ENCODE measurements around the gene TRIM42.

Gene TRIM42

GRCh38 chr3:140677764-140678163 is at the start of gene TRIM42:
Gene TRIM42 (plus strand): TSS chr3:140678064. CDS start chr3:140678230, 166 bp downstream.
- Mint-ChIP-seq H3K27me3 (no peaks in the 10 kb centered on the region), H3K4me1 (ENCODE audit: low read depth) (no peaks in the 10 kb centered on the region), H3K27ac (no peak within 1 kb of the TSS), H3K4me3 (no peak within 1 kb of the TSS), H3K36me3 (ENCODE audit: low read depth) (no peaks in the 10 kb centered on the region), H3K9me3 (peaks cover 2% of the 10 kb centered on the region)
- no peak for DNase-seq

DNA sequence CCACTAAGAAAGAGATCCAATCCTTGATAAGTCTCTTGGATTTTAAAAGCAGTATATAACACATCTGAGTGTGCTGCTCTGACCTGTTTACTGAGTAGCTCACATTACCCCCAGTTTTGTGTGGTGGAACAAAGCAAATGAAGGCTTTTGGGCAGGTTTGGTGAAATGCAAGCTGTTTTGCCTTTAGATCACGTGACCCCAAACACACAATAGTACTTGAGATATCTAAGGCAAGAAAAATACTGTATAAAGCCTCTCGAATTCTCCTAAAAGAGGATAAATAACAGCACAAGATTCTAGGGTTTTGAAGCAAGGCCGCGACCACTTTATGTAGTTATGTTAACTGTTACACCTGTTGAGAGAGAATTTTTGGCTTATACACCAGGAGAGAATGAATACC is 49.3 kb upstream of the TRIM42 start:
- Mint-ChIP-seq H3K4me1 (ENCODE audit: low read depth) (no peaks in the 10 kb centered on the region), H3K4me3 (no peak overlapping the region)

GRCh38 chr3:140629357-140630137 is 48.3 kb upstream of the TRIM42 start:
- Mint-ChIP-seq H3K9me3 (no peaks in the 10 kb centered on the region), H3K4me1 (ENCODE audit: low read depth) (no peaks in the 10 kb centered on the region), H3K36me3 (ENCODE audit: low read depth) (no peaks in the 10 kb centered on the region), H3K27ac (no peak overlapping the region), H3K4me3 (no peak overlapping the region), H3K27me3 (no peaks in the 10 kb centered on the region)
- DNase-seq, result no peak

More for the DNA sequence above, 49.3 kb upstream of the TRIM42 start:
- Mint-ChIP-seq H3K36me3 (ENCODE audit: low read depth) (no peaks in the 10 kb centered on the region), H3K9me3 (no peaks in the 10 kb centered on the region), H3K27ac (no peak overlapping the region), H3K27me3 (no peaks in the 10 kb centered on the region)
- no peak for DNase-seq

- H3K4me3 Mint-ChIP-seq, result no peak overlapping the region
- H3K4me1 Mint-ChIP-seq (ENCODE audit: low read depth), result no peaks in the 10 kb centered on the region
- H3K27me3 Mint-ChIP-seq, result no peaks in the 10 kb centered on the region
- H3K9me3 Mint-ChIP-seq, result no peaks in the 10 kb centered on the region
- DNase-seq, result no peak
- no peaks in the 10 kb centered on the region for H3K36me3 Mint-ChIP-seq (ENCODE audit: low read depth)
- no peak overlapping the region for H3K27ac Mint-ChIP-seq
These were observed 47.5 kb upstream of the TRIM42 start for GRCh38 chr3:140630366-140630765.

DNA sequence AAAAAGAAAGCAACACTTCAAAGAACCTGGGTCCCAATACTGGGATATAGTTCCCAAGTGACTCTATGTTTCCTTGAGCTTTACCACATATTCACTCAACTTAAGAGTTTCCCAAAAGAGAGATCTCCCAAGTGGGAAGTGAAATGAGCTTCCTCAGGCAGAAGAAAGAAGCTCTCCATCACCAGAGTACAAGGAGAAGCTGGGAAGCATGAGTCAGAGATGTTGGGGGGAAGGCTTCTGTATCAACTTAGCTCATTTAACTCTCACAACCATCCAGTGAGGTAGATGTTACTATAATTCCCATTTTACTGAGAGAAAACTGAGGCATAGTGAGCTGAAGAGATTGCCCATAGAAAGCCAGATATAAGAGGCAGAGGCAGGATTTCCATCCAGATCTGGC is 47.0 kb upstream of the TRIM42 start:
- Mint-ChIP-seq H3K9me3 (no peaks in the 10 kb centered on the region), H3K4me3 (no peak overlapping the region), H3K4me1 (ENCODE audit: low read depth) (no peaks in the 10 kb centered on the region), H3K36me3 (ENCODE audit: low read depth) (no peaks in the 10 kb centered on the region), H3K27me3 (no peaks in the 10 kb centered on the region), H3K27ac (no peak overlapping the region)
- DNase-seq, result no peak

- Mint-ChIP-seq H3K9me3 (no peaks in the 10 kb centered on the region), H3K27ac (no peak overlapping the region), H3K4me1 (ENCODE audit: low read depth) (no peaks in the 10 kb centered on the region), H3K36me3 (ENCODE audit: low read depth) (no peaks in the 10 kb centered on the region), H3K27me3 (no peaks in the 10 kb centered on the region), H3K4me3 (no peak overlapping the region)
- no peak for DNase-seq
These were observed 42.6 kb upstream of the TRIM42 start for GRCh38 chr3:140635276-140635675.

DNA sequence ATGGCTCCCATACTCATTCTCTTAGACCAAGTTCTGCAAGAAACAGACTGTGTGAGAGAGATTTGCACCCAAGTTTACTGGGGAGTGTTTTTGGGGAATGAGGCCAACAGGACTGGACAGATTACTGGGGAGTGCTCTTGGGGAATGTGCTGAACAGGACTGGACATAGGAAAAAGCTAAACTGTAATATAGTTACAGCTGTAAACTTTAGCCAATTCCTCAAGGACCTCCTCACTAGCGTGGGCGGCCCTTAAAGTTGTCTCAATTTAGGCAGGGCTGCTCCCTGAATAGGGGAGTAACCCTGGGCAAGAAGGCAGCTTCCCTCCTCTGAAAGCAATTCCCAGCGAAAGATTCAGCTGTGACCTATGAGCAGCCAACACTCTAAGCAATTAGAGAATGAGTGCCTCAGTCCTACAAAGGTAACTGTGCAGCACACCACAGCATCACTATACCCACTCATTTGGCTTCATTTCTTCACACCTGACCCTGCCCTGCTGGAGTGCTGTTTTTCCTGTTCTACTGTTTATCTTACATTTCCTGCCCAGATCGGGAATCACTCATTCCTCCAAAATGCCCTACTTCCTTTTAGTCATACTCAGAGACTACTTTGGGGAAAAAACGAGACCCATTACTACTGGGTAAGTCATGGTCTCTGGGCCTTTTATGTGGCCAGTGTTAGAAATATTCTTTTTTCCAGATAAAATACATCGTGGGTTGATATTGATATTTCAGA is 41.3 kb upstream of the TRIM42 start:
- DNase-seq, result no peak
- Mint-ChIP-seq H3K4me1 (ENCODE audit: low read depth) (no peaks in the 10 kb centered on the region), H3K27ac (no peak overlapping the region), H3K36me3 (ENCODE audit: low read depth) (no peaks in the 10 kb centered on the region), H3K9me3 (no peaks in the 10 kb centered on the region), H3K27me3 (no peaks in the 10 kb centered on the region), H3K4me3 (no peak overlapping the region)

DNA sequence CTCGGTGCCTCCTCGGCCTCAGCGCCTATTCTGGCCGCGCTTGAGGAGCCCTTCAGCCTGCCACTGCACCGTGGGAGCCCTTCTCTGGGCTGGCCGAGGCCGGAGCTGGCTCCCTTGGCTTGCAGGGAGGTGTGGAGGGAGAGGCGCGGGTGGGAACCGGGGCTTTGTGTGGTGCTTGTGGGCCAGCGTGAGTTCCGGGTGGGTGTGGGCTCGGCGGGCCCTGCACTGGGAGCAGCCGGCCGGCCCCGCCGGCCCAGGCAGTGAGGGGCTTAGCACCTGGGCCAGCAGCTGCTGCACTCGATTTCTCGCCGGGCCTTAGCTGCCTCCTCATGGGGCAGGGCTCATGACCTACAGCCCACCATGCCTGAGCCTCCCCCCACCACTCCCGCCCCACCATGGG is 26.6 kb upstream of the TRIM42 start:
- H3K4me3 Mint-ChIP-seq, result no peak overlapping the region
- peaks cover 14% of the 10 kb centered on the region for H3K27me3 Mint-ChIP-seq
- no peaks in the 10 kb centered on the region for H3K36me3 Mint-ChIP-seq (ENCODE audit: low read depth)
- H3K27ac Mint-ChIP-seq, result no peak overlapping the region
- no peaks in the 10 kb centered on the region for H3K9me3 Mint-ChIP-seq
- H3K4me1 Mint-ChIP-seq (ENCODE audit: low read depth), result no peaks in the 10 kb centered on the region
- DNase-seq, result no peak

DNA sequence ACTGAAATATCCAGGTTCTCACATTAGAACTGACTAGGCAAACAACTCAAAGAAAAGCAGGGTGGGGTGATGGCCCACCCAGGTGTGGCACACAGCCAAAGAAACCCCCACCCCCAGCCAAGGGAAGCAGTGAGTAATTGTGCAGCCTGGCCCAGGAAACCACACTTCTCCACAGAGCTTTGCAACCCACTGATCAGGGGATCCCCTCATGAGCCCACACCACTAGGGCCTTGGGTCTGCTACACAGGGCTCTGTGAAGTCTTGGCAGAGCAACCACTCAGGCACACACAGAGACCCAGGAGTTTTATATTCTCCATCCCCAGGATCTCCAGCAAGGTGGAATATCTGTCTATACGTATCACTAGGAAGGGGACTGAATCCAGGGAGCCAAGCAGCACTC is 22.2 kb upstream of the TRIM42 start:
- H3K27me3 Mint-ChIP-seq, result peaks cover 2% of the 10 kb centered on the region
- H3K36me3 Mint-ChIP-seq (ENCODE audit: low read depth), result no peaks in the 10 kb centered on the region
- H3K4me1 Mint-ChIP-seq (ENCODE audit: low read depth), result no peaks in the 10 kb centered on the region
- H3K9me3 Mint-ChIP-seq, result peaks cover 7% of the 10 kb centered on the region
- no peak overlapping the region for H3K27ac Mint-ChIP-seq
- DNase-seq, result no peak
- no peak overlapping the region for H3K4me3 Mint-ChIP-seq

DNA sequence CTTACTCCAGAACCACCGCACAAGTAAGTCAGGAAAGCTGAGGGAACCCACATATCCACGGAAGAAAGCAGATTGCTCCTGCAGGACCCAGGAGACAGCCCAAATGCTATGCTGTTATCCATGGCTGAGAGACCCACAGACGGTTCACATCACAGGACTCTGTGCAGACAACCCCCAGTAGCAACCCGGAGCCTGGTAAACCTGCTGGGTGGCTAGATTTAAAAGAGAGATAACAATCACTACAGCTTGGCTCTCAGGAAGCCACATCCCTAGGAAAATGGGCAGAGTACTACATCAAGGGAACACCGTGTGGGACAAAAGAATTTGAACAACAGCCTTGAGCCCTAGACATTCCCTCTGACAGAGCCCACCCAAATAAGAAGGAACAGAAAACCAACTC is 13.8 kb upstream of the TRIM42 start:
- H3K27ac Mint-ChIP-seq, result no peak overlapping the region
- H3K9me3 Mint-ChIP-seq, result peaks cover 23% of the 10 kb centered on the region
- H3K4me1 Mint-ChIP-seq (ENCODE audit: low read depth), result no peaks in the 10 kb centered on the region
- H3K4me3 Mint-ChIP-seq, result no peak overlapping the region
- H3K27me3 Mint-ChIP-seq, result no peaks in the 10 kb centered on the region
- no peak for DNase-seq
- no peaks in the 10 kb centered on the region for H3K36me3 Mint-ChIP-seq (ENCODE audit: low read depth)

- Mint-ChIP-seq H3K27ac (no peak overlapping the region), H3K9me3 (no peaks in the 10 kb centered on the region), H3K36me3 (ENCODE audit: low read depth) (no peaks in the 10 kb centered on the region), H3K4me1 (ENCODE audit: low read depth) (no peaks in the 10 kb centered on the region), H3K4me3 (no peak overlapping the region), H3K27me3 (no peaks in the 10 kb centered on the region)
- DNase-seq, result no peak
These were observed 4.7 kb downstream of the TRIM42 start for GRCh38 chr3:140682586-140682985.

DNA sequence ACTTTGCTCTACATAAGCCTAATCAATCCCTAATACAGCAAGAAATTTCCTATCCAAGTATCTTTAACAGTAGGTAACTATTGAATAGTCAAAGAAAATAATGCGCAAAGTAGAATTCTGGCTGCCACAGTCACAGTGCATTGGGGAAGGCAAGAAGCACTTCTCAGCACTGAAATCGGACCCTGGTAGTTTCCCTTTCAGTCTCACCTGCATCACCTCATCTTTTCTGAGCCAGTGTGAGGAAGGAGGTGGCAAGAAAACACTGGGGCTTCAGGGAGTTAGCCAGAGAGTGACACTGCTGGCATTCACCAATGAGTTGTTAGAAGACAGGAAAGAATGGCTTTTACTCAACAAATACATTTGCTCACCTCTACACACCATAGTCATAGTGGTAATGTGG is 8.3 kb downstream of the TRIM42 start:
- H3K27ac Mint-ChIP-seq, result no peak overlapping the region
- DNase-seq, result no peak
- no peak overlapping the region for H3K4me3 Mint-ChIP-seq
- no peaks in the 10 kb centered on the region for H3K36me3 Mint-ChIP-seq (ENCODE audit: low read depth)
- H3K4me1 Mint-ChIP-seq (ENCODE audit: low read depth), result no peaks in the 10 kb centered on the region
- no peaks in the 10 kb centered on the region for H3K27me3 Mint-ChIP-seq
- H3K9me3 Mint-ChIP-seq, result no peaks in the 10 kb centered on the region

GRCh38 chr3:140686948-140687347 is 9.1 kb downstream of the TRIM42 start:
- DNase-seq, result no peak
- H3K27ac Mint-ChIP-seq, result no peak overlapping the region
- no peaks in the 10 kb centered on the region for H3K4me1 Mint-ChIP-seq (ENCODE audit: low read depth)
- H3K9me3 Mint-ChIP-seq, result no peaks in the 10 kb centered on the region
- no peaks in the 10 kb centered on the region for H3K36me3 Mint-ChIP-seq (ENCODE audit: low read depth)
- H3K27me3 Mint-ChIP-seq, result no peaks in the 10 kb centered on the region
- H3K4me3 Mint-ChIP-seq, result no peak overlapping the region

DNA sequence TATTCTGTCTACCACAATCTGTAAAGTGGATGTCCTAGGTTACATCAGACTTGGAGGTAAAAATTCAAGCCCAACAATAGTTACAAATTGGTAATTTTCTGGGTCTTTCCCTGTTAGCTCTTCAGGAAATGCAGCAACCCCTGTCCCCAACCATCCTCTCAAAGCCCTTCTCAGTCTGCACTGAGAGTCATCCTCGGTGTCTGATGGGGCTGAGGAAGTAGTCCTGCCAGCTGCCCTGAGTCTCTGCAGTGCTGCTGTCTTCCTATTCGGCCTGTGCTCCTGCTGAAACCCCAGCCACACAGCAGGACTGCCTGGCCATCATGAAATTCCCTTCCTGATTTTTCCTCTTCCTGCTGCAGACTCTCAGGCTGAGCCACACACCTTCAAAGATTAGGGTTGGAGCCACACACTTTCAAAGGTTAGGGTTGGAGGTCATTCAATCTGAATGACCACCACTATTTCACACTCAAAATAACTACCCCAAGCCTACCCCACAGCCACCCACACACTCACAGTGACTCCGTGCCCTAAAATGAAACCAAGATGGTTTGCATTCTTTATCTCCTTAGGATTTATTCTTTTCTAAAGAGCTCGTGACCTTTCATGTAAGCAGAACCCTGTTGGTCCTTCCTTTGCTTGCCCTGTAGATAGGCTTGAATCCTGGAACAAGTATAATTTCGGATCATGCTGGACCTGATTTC is 17.6 kb downstream of the TRIM42 start:
- Mint-ChIP-seq H3K36me3 (ENCODE audit: low read depth) (no peaks in the 10 kb centered on the region), H3K27ac (no peak overlapping the region)

More for the DNA sequence above, 17.6 kb downstream of the TRIM42 start:
- Mint-ChIP-seq H3K27me3 (peaks cover 4% of the 10 kb centered on the region), H3K4me1 (ENCODE audit: low read depth) (no peaks in the 10 kb centered on the region), H3K9me3 (no peaks in the 10 kb centered on the region), H3K4me3 (no peak overlapping the region)
- no peak for DNase-seq

Data from activated T-cell treated with anti-CD3 and anti-CD28 coated beads, Interleukin-2, amount 50 U/mL, for 24 hours (primary cell).